ENCODE results near the gene HS3ST4.

HS3ST4 gene

GRCh38 chr16:26128296-26128695 lies 436.5 kb downstream of the HS3ST4 start:
- no peak for DNase-seq

- no peak for DNase-seq
Measured at GRCh38 chr16:26129997-26130396, 438.2 kb downstream of the HS3ST4 start.

GRCh38 chr16:26133416-26134093 lies 441.8 kb downstream of the HS3ST4 start:
- no peak for DNase-seq

- DNase-seq: no peak
Measured at GRCh38 chr16:26134588-26134987, 442.8 kb downstream of the HS3ST4 start.

GRCh38 chr16:26137956-26138355 lies 446.2 kb downstream of the HS3ST4 start:
- DNase-seq: no peak

GRCh38 chr16:26139091-26139490 lies 447.3 kb downstream of the HS3ST4 start:
- no peak for DNase-seq

- no peak for DNase-seq
Measured at GRCh38 chr16:26139884-26140283, 448.1 kb downstream of the HS3ST4 start.

GRCh38 chr16:26149364-26150190 lies 457.8 kb downstream of the HS3ST4 start:
- DNase-seq: no peak

- DNase-seq: no peak
Measured at GRCh38 chr16:26155221-26155620, 463.5 kb downstream of the HS3ST4 start.

GRCh38 chr16:26157319-26157718 lies 465.6 kb downstream of the HS3ST4 start:
- no peak for DNase-seq

GRCh38 chr16:26158142-26158759 lies 466.5 kb downstream of the HS3ST4 start:
- DNase-seq: no peak

GRCh38 chr16:26161461-26162180 lies 469.9 kb downstream of the HS3ST4 start:
- DNase-seq: no peak

GRCh38 chr16:26169473-26169872 lies 477.7 kb downstream of the HS3ST4 start:
- no peak for DNase-seq

GRCh38 chr16:26175944-26176343 lies 484.2 kb downstream of the HS3ST4 start:
- no peak for DNase-seq

- no peak for DNase-seq
Measured at GRCh38 chr16:26177438-26177837, 485.7 kb downstream of the HS3ST4 start.

- no peak for DNase-seq
Measured at GRCh38 chr16:26178298-26178697, 486.5 kb downstream of the HS3ST4 start.

GRCh38 chr16:26186091-26186615 lies 494.4 kb downstream of the HS3ST4 start:
- no peak for DNase-seq

Data from amniotic stem cell (primary cell).